CD4-positive, alpha-beta T cell (primary cell): ENCODE measurements around the gene AGK. TPM values are rescaled to one million over a fixed set of nuclear protein-coding genes. Genes with fewer than 3 reads are reported as not detected.

Experiments used
- ATAC-seq: fragments of 200-7000 bp; cut with Tn5 transposase; one replicate; pipeline ENCODE4 v1.10.0; 2022; ENCODE audit warnings: mild to moderate bottlenecking; ENCODE audit not compliant: poor library complexity
- CTCF ChIA-PET: fragments of 350-600 bp; sonication (Branson Sonifier 250); formaldehyde crosslinking; loops from one replicate; lab custom pipeline; 2021; ENCODE audit warnings: antibody characterized with exemption, inconsistent platforms; lab: Charles Lee
- POLR2A ChIA-PET: fragments of 350-600 bp; sonication (Branson Sonifier 250); formaldehyde crosslinking; loops from one replicate; lab custom pipeline; 2021; ENCODE audit warnings: antibody characterized with exemption, inconsistent platforms; lab: Charles Lee
- DNase-seq, 14 experiments: peaks; one replicate each; pipeline ENCODE4 v3.0.0-alpha.2; 2013 to 2020; ENCODE audit warnings: mixed read lengths in 2 of 14
- H3K27ac ChIP-seq, 2 donors: one replicate each; pipeline versions ENCODE4 v1.5.1 to v1.7.0; 2013; ENCODE audit warnings: low read length in 2 of 2, low read depth in 1 of 2, mild to moderate bottlenecking in 1 of 2
- H3K27me3 ChIP-seq, 2 experiments: 1 replicate in 1 of 2; 2 replicates in 1 of 2; pipeline versions ENCODE4 v1.6.1 to v1.7.0; 2013; ENCODE audit warnings: low read length in 2 of 2, control low read depth in 1 of 2, mild to moderate bottlenecking in 1 of 2, moderate library complexity in 1 of 2; ENCODE audit not compliant: insufficient read depth in 2 of 2, control insufficient read depth in 1 of 2
- H3K36me3 ChIP-seq: one replicate; pipeline ENCODE4 v1.6.1; 2013; ENCODE audit warnings: low read length, control low read depth; ENCODE audit not compliant: insufficient read depth
- H3K4me1 ChIP-seq: one replicate; pipeline ENCODE4 v1.6.1; 2013; ENCODE audit warnings: low read length, control low read depth; ENCODE audit not compliant: insufficient read depth
- H3K4me3 ChIP-seq: one replicate; pipeline ENCODE4 v1.5.1; 2013; ENCODE audit warnings: mild to moderate bottlenecking, low read length, moderate library complexity
- H3K9me3 ChIP-seq, 2 experiments: 1 replicate in 1 of 2; 2 replicates in 1 of 2; pipeline versions ENCODE4 v1.6.1 to v1.7.0; 2013; ENCODE audit warnings: low read length in 2 of 2, mild to moderate bottlenecking in 2 of 2, control low read depth in 1 of 2, moderate library complexity in 1 of 2; ENCODE audit not compliant: control insufficient read depth in 1 of 2, insufficient read depth in 1 of 2
- H3K27ac Mint-ChIP-seq: one replicate; pipeline ENCODE4 v1.8.0; 2020; ENCODE audit warnings: mixed read lengths
- H3K27me3 Mint-ChIP-seq: one replicate; pipeline ENCODE4 v1.8.0; 2021; ENCODE audit warnings: mixed read lengths
- H3K36me3 Mint-ChIP-seq: one replicate; pipeline ENCODE4 v1.8.0; 2021; ENCODE audit warnings: low read depth, mixed read lengths
- H3K4me1 Mint-ChIP-seq: one replicate; pipeline ENCODE4 v1.8.0; 2021; ENCODE audit warnings: low read depth, mixed read lengths
- H3K4me3 Mint-ChIP-seq: one replicate; pipeline ENCODE4 v1.8.0; 2020; ENCODE audit warnings: mild to moderate bottlenecking, mixed read lengths
- H3K9me3 Mint-ChIP-seq: one replicate; pipeline ENCODE4 v1.8.0; 2020; ENCODE audit warnings: mixed read lengths
- CTCF ChIP-seq: fragments of 200-600 bp; IDR thresholded peaks from one replicate; pipeline ENCODE4 v1.8.0; 2022; ENCODE audit warnings: antibody characterized with exemption, mild to moderate bottlenecking
- intact Hi-C, 2 experiments: fragments of 100-400 bp; cut with DNase I in 1 of 2; cut with micrococcal nuclease in 1 of 2; formaldehyde crosslinking; loops; one replicate each; pipeline versions ENCODE4 v1.15.1 to v1.9.0; 2023 to 2025; cut with DNase I, micrococcal nuclease
- total RNA-seq, 174 experiments: library from RNA in 2 of 174; stranded (reverse) in 2 of 174; gene quantifications; one replicate each; pipeline ENCODE4 v1.2.3 and lab custom pipeline; 2021 to 2026

The AGK gene
- total RNA-seq, 2 experiments from 2014 or later, result 18.9 to 20.5 TPM

GRCh38 chr7:141541375-141541774, 9.8 kb upstream of the AGK start:
- Mint-ChIP-seq H3K4me1 (no peaks in the 10 kb centered on the region), H3K9me3 (no peaks in the 10 kb centered on the region), H3K36me3 (no peaks in the 10 kb centered on the region), H3K4me3 (no peak overlapping the region), H3K27me3 (peaks cover 25% of the 10 kb centered on the region), H3K27ac (no peak overlapping the region)
- Histone ChIP-seq H3K9me3 (no peaks in the 10 kb centered on the region), H3K27ac (no peak overlapping the region), H3K4me3 (no peak overlapping the region), H3K27me3 (peaks cover 0 to 3% of the 10 kb centered on the region in 2 experiments), H3K4me1 (no peaks in the 10 kb centered on the region), H3K36me3 (no peaks in the 10 kb centered on the region)
- ChIA-PET CTCF (no interaction called here), POLR2A (no interaction called here)
- TF ChIP-seq CTCF, result no peak
- DNase-seq, result no peak
- intact Hi-C loops, result no loop called here
- no peak for ATAC-seq

- intact Hi-C loops, result no loop called here
- no peaks in the 10 kb centered on the region for H3K36me3 ChIP-seq
- H3K9me3 Mint-ChIP-seq, result no peaks in the 10 kb centered on the region
- H3K27ac Mint-ChIP-seq, result no peak overlapping the region
- no peaks in the 10 kb centered on the region for H3K4me1 Mint-ChIP-seq
- no peak overlapping the region for H3K27ac ChIP-seq
- H3K4me3 ChIP-seq, result no peak overlapping the region
- POLR2A ChIA-PET, result interaction anchor here (0.6 kb wide), 1 partner anchor 45 kb away, joined by 3 read pairs; no protein-coding TSS in a partner anchor
- no peaks in the 10 kb centered on the region for H3K27me3 ChIP-seq
- DNase-seq, result no peak
- no peaks in the 10 kb centered on the region for H3K9me3 ChIP-seq
- H3K4me3 Mint-ChIP-seq, result no peak overlapping the region
- H3K4me1 ChIP-seq, result no peaks in the 10 kb centered on the region
- no peak for ATAC-seq
- no peak for TF ChIP-seq CTCF
- H3K27me3 Mint-ChIP-seq, result peaks cover 17% of the 10 kb centered on the region
- CTCF ChIA-PET, result interaction anchor here (1.8 kb wide), 1 partner anchor 11 kb away, joined by 5 read pairs; no protein-coding TSS in a partner anchor
- H3K36me3 Mint-ChIP-seq, result no peaks in the 10 kb centered on the region
Observed at GRCh38 chr7:141544831-141545230, 6.4 kb upstream of the AGK start.

GRCh38 chr7:141549582-141549981, 1.6 kb upstream of the AGK start:
- Mint-ChIP-seq H3K9me3 (no peaks in the 10 kb centered on the region), H3K4me1 (peaks cover 33% of the 10 kb centered on the region), H3K27me3 (no peaks in the 10 kb centered on the region), H3K27ac (no peak overlapping the region), H3K36me3 (peaks cover 14% of the 10 kb centered on the region), H3K4me3 (peak overlapping the region; percentile 96)
- no peak for DNase-seq
- TF ChIP-seq CTCF, result no peak
- intact Hi-C loops, result no loop called here
- POLR2A ChIA-PET, result interaction anchor here (2.9 kb wide), 1 partner anchor 189 kb away, joined by 28 read pairs; the partner anchor contains the start of gene SSBP1
- ATAC-seq, result no peak
- no peak overlapping the region for H3K4me3 ChIP-seq
- H3K27ac ChIP-seq, result no peak overlapping the region
- CTCF ChIA-PET, result interaction anchor here (0.9 kb wide), 1 partner anchor 188 kb away, joined by 3 read pairs; no protein-coding TSS in a partner anchor
- H3K4me1 ChIP-seq, result peaks cover 17% of the 10 kb centered on the region
- H3K36me3 ChIP-seq, result no peaks in the 10 kb centered on the region
- no peaks in the 10 kb centered on the region for H3K9me3 ChIP-seq
- H3K27me3 ChIP-seq, result no peaks in the 10 kb centered on the region
